HG03354 (cell line): ENCODE data around the gene ZNF580.

Experiments
- ATAC-seq: cut with Tn5 transposase; IDR thresholded peaks from one replicate; pipeline ENCODE4 v1.9.1; 2021; ENCODE audit warnings: mild to moderate bottlenecking; ENCODE audit not compliant: unreplicated experiment, poor library complexity, severe bottlenecking

ZNF580 gene

DNA sequence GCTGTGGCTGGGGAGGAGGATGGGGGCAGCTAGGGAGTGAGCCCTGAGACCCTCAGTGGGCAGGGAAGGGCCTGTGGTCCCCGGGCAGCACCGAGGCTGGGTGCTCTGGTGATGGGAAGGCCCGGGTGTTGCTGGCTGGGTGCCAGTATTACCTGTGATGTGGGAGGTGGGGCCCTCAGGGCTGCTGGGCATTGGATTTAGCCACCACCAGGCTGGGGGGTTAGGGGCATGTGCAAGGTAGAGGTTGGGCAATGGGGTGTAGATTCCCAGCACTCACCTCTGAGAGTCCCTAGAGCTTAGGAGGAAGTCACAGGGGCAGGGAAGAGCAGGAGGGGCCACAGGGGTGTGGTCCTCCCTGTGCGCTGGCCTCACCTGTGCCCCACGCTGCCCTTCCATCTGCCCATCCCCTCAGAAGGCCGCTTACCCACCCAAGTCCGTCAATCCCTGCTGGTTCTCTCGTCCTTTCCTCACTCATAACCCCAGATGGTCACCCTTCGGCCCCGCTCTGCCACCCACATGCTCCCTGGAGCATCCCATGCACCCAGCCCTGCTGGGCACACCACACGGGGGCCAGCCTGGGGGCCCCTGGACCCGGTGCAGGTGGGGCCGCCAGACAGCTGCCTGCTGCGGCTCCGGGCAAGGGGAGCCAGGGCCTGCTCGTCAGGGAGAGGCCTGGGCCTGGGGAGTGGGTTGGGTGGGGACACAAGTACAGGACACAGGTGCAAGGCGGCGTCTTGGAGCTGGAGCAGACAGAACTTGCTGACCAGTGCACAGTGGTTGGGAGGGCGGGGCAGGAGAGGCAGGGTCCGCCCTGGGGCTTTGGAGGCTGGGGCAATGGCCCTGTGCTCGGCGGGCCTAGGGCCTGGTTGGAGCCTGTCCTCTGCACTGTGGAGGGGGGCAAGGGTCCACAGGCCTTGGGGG is 46.7 kb downstream of the ZNF580 start:
- no peak for ATAC-seq

DNA sequence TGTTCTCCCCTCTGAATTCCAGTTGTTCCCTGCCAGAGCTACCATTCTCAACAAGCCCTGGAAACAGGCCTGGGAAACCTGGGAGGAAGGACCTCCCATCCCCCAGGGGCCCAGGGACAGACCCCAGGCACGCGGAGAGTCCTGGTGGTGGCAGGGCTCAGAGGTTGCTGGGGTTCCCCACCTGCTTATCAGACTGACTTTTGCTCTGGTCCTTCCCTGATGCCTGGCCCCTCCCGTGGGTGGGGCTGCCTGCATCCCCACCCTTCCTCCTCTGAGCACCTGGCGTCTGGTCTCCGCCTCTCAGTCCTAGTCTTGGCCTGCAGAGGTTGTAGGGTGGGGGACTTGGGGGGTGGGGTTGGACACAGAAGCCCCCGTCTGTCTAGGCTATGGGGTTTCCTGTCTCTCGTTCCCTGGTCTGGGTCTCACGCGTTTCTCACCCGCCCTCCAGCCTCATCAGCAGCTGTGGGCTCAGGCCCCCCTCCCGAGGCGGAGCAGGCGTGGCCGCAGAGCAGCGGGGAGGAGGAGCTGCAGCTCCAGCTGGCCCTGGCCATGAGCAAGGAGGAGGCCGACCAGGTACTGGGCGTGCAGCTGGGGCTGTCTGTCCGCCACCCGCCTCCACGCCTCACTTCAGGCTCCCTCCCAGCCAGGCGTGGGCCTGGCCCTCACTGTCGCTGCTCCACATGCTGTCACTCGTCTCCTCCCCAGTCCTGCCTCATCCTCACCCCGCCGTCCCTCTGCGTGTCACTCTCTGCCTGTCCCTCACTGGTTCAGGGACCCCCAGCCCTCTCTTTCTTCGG is 47.8 kb downstream of the ZNF580 start:
- ATAC-seq: no peak

DNA sequence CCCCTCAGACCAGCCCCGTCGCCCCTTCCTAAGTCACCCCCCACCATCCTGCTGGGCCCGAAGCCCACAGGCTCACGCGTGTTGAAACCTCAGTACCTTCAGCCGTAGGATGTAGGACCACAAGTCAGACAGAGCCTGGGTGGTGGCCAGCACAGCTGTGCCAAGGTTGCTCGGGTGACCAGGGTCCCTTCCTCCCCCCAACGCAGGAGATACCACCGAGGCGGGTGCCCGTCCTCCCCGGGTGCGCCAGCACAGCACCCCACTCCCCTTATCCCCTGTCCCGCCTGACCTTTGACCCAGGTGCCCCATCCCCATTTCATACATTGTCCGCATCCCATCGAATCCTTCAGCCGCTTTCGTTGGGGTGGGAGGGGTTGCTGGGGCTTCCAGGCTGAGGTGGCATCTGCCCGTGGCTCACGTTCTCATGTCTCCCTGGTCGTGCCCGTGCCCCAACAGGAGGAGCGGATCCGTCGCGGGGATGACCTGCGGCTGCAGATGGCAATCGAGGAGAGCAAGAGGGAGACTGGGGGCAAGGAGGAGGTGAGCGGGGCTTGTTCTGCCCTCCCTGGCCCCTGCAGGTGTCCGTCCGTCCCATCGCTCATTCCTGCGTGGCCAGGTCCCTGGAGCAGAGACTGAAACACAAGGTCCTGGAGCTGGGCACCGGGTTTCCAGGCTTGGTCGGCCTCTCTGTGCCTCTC is 48.8 kb downstream of the ZNF580 start:
- ATAC-seq: no peak

DNA sequence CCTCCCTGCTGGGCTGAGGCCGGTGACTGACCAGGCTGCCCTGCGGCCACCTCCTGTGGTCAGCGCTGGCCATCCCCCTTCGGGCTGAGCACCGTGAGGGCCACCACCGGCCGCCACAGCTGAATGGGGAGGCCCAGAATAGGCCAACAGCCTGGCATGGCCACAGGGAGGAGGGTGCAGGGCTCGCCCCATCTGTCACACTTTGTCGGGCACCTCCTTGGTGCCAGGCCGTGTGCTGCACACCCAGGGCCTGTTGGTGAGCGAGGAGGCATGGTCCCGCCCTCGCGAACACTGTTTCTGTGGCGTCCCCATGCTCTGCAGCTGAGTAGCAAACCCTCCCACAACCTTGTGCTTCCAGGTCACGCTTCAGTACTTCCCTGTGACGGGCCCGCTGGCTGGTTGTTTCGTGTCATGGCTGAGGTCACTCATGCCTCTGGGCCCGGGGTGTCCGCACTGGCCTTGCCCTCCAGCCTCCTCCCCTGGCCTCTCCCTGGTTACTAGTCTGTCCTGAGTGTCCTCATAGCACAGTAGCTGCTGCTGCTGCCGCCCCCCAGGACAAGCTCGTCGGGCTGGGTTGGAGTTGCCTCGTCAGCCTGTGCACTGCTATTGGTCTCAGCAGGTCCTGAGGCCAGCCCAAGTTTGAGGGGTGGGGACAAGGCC is 49.4 kb downstream of the ZNF580 start:
- no peak for ATAC-seq

DNA sequence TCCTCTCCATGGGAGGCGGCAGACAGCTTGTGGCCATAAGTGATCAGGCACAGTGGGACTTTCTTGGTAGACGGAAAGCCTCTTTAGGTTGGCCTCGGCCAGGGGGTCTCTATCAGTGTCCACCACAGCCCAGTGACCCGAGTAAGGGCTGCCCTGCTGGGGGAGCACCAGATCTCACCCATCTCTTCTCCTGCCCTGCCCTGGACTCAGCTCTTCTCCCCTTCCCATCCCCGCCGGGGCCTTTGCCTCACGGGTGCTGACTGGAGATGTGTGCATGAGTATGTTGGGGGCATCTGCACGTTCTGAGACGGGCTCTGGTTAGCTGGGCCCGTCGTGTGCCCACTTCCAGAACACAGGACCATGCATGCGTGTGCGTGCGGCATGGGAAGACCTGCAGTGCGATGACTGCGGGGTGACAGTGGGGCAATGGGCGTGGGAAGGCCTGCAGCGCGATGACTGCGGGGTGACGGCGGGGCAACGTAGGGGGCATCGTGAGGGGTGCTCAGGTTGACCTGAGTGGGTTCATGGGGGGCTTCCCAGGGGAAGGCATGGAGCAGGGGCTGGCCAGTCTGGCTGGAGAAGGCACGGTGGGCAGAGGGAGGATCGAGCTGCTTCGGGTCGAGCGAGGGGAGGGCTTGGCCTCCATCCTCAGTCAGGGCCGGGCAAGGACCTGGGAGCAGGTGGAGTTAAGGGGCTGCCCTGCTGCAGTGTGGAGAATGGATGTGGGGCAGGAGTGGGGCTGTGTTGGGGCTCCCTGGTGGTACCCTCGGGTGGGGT is 50.2 kb downstream of the ZNF580 start:
- no peak for ATAC-seq

DNA sequence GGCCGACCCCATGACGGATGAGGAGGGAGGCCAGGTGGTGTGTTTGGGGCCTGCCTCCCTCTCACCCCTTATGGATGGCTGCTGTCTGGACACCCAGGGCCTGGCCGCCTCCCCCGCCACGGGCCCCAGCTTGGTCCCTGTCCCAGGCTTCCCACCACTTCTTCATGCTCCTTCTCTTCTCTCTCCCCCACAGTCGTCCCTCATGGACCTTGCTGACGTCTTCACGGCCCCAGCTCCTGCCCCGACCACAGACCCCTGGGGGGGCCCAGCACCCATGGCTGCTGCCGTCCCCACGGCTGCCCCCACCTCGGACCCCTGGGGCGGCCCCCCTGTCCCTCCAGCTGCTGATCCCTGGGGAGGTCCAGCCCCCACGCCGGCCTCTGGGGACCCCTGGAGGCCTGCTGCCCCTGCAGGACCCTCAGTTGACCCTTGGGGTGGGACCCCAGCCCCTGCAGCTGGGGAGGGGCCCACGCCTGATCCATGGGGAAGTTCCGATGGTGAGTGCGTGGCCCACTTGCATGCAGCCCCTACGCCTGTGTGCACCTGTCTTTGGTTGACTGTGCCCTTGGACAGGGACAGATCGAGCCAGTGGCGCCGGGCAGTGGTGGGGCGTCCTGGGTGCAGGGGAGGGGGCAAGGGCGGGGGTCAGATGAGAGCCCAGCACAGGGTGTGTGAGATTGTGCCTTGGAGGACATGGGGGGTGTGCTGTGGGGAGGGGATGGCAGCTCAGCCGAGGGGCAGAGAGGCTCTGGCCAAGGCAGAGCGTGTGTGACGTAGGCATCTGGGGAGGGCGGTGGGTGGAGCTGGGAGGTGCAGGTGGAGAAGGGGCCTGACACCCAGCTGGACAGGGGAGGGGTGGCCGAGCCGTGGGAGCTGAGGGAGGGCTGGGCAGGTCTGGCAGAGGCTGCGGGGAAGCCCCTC is 51.0 kb downstream of the ZNF580 start:
- ATAC-seq: no peak

DNA sequence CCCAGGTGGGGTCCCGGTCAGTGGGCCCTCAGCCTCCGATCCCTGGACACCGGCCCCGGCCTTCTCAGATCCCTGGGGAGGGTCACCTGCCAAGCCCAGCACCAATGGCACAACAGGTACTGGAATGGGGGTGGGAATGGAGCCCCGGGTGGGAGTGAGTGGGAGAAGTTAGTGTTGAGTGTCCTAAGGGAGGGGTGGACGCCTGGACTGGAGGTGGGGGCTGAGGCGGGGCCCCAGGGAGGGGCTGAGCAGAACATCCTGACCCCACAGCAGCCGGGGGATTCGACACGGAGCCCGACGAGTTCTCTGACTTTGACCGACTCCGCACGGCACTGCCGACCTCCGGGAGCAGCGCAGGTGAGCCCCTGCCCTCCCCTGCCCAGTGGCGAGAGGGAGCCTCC is 51.9 kb downstream of the ZNF580 start:
- ATAC-seq: no peak
